BE2C (cell line): ENCODE data around the gene SPTBN4.
A peak's percentile ranks its signal among the peaks of the same experiment; 100 is the strongest.

Experiments
- DNase-seq: peaks from one replicate; pipeline ENCODE4 v3.0.0-alpha.2; 2020
- H3K27me3 ChIP-seq: fragments of 250-450 bp; sonication (Bioruptor Pico); 2 replicates; pipeline ENCODE4 v1.5.1; 2020; ENCODE audit warnings: mild to moderate bottlenecking
- H3K36me3 ChIP-seq: fragments of 250-450 bp; sonication (Bioruptor Pico); 2 replicates; pipeline ENCODE4 v1.5.1; 2020; ENCODE audit warnings: mild to moderate bottlenecking
- H3K4me1 ChIP-seq: fragments of 250-450 bp; sonication (Bioruptor Pico); 2 replicates; pipeline ENCODE4 v1.5.1; 2020
- H3K4me3 ChIP-seq: 2 replicates; pipeline ENCODE4 v1.5.1; 2011; ENCODE audit warnings: low read depth, low read length
- H3K9me3 ChIP-seq: fragments of 250-450 bp; sonication (Bioruptor Pico); 2 replicates; pipeline ENCODE4 v1.5.1; 2020
- TF ChIP-seq, protein P1 (sequence below): IDR thresholded peaks from 2 replicates; pipeline ENCODE4 v1.5.1; 2012; ENCODE audit warnings: mild to moderate bottlenecking, low read depth, low read length

Gene SPTBN4

GRCh38 chr19:40581531-40581930 is 114.7 kb downstream of the SPTBN4 start:
- no peak for DNase-seq
- H3K27me3 ChIP-seq: no peaks in the 10 kb centered on the region
- H3K4me1 ChIP-seq: no peaks in the 10 kb centered on the region; the same call in 1 of the 2 replicates
- H3K9me3 ChIP-seq: no peaks in the 10 kb centered on the region; the same call in 1 of the 2 replicates
- TF ChIP-seq, protein P1, sequence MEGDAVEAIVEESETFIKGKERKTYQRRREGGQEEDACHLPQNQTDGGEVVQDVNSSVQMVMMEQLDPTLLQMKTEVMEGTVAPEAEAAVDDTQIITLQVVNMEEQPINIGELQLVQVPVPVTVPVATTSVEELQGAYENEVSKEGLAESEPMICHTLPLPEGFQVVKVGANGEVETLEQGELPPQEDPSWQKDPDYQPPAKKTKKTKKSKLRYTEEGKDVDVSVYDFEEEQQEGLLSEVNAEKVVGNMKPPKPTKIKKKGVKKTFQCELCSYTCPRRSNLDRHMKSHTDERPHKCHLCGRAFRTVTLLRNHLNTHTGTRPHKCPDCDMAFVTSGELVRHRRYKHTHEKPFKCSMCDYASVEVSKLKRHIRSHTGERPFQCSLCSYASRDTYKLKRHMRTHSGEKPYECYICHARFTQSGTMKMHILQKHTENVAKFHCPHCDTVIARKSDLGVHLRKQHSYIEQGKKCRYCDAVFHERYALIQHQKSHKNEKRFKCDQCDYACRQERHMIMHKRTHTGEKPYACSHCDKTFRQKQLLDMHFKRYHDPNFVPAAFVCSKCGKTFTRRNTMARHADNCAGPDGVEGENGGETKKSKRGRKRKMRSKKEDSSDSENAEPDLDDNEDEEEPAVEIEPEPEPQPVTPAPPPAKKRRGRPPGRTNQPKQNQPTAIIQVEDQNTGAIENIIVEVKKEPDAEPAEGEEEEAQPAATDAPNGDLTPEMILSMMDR: no peak
- H3K36me3 ChIP-seq: no peaks in the 10 kb centered on the region; the same call in 1 of the 2 replicates
- no peak overlapping the region for H3K4me3 ChIP-seq

DNA sequence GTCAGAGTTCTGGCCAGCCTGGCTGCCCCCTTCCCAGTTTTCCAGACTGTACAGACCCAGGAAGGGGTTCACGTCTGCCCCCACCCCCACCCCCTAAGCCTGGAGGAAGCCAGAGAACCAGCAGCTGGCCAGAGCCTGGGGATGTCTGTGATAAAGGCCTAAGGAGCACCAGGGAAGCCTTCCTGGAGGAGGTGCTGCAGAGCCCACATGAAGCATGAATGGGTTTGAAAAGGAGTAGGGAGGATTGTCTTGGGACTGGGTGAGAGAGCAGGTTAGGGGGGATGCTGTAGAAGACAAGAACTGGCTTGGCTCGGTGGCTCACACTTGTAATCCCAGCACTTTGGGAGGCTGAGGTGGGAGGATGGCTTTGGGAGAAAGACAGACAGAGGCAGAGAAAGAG is 115.7 kb downstream of the SPTBN4 start:
- Histone ChIP-seq H3K36me3 (no peaks in the 10 kb centered on the region; the same call in 1 of the 2 replicates), H3K27me3 (no peaks in the 10 kb centered on the region), H3K4me3 (no peak overlapping the region), H3K9me3 (no peaks in the 10 kb centered on the region; the same call in 1 of the 2 replicates), H3K4me1 (no peaks in the 10 kb centered on the region; the same call in 1 of the 2 replicates)
- TF ChIP-seq, protein P1: no peak
- no peak for DNase-seq

- H3K9me3 ChIP-seq: no peaks in the 10 kb centered on the region; the same call in 1 of the 2 replicates
- no peaks in the 10 kb centered on the region for H3K27me3 ChIP-seq
- no peaks in the 10 kb centered on the region; the same call in 1 of the 2 replicates for H3K4me1 ChIP-seq
- no peak overlapping the region for H3K4me3 ChIP-seq
- TF ChIP-seq, protein P1: no peak
- DNase-seq: no peak
- no peaks in the 10 kb centered on the region; the same call in 1 of the 2 replicates for H3K36me3 ChIP-seq
Observed at GRCh38 chr19:40583283-40583682, 116.5 kb downstream of the SPTBN4 start.

- DNase-seq: no peak
- TF ChIP-seq, protein P1: peak; percentile 40
- no peaks in the 10 kb centered on the region for H3K4me1 ChIP-seq
Observed at GRCh38 chr19:40584007-40584406, 117.2 kb downstream of the SPTBN4 start.

DNA sequence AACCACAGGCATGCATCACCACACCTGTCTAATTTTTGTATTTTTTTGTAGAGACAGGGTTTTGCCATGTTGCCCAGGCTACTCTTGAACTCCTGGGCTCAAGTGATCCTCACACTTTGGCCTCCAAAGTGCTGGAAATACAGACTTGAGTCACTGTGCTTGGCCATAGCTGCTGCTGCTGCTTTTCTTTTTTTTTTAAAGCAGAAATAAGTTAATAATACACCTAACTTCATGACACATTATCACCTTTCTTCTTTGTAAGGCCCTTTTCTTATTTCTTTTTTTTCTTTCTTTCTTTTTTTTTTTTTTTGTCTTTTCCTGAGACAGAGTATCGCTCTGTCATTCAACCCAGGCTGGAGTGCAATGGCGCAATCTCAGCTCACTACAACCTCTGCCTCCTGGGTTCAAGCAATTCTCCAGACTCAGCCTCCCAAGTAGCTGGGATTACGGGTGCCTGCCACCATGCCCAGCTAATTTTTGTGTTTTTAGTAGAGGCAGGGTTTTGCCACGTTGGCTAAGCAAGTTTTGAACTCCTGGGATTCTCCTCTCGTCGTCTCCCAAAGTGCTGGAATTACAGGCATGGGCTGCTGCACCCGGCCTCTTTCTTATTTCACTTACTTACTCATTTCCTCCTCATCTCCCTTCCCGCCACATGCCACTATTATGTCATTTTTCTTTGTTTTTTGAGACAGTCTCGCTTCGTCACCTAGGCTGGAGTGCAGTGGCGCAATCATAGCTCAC is 118.6 kb downstream of the SPTBN4 start:
- H3K36me3 ChIP-seq: no peaks in the 10 kb centered on the region; the same call in 1 of the 2 replicates
- no peaks in the 10 kb centered on the region for H3K4me1 ChIP-seq
- H3K4me3 ChIP-seq: no peak overlapping the region
- TF ChIP-seq, protein P1: no peak
- no peak for DNase-seq
- no peaks in the 10 kb centered on the region for H3K27me3 ChIP-seq
- no peaks in the 10 kb centered on the region for H3K9me3 ChIP-seq

More at GRCh38 chr19:40584007-40584406, 117.2 kb downstream of the SPTBN4 start:
- H3K4me3 ChIP-seq: no peak overlapping the region
- no peaks in the 10 kb centered on the region for H3K9me3 ChIP-seq
- no peaks in the 10 kb centered on the region for H3K27me3 ChIP-seq
- H3K36me3 ChIP-seq: no peaks in the 10 kb centered on the region; the same call in 1 of the 2 replicates

- H3K36me3 ChIP-seq: no peaks in the 10 kb centered on the region
Observed at GRCh38 chr19:40585982-40586422, 119.2 kb downstream of the SPTBN4 start.

More at GRCh38 chr19:40585982-40586422, 119.2 kb downstream of the SPTBN4 start:
- Histone ChIP-seq H3K4me1 (no peaks in the 10 kb centered on the region), H3K27me3 (no peaks in the 10 kb centered on the region), H3K9me3 (no peaks in the 10 kb centered on the region), H3K4me3 (no peak overlapping the region)
- TF ChIP-seq, protein P1: no peak
- no peak for DNase-seq
